ENCODE measurements around the gene CNFN.

DNA sequence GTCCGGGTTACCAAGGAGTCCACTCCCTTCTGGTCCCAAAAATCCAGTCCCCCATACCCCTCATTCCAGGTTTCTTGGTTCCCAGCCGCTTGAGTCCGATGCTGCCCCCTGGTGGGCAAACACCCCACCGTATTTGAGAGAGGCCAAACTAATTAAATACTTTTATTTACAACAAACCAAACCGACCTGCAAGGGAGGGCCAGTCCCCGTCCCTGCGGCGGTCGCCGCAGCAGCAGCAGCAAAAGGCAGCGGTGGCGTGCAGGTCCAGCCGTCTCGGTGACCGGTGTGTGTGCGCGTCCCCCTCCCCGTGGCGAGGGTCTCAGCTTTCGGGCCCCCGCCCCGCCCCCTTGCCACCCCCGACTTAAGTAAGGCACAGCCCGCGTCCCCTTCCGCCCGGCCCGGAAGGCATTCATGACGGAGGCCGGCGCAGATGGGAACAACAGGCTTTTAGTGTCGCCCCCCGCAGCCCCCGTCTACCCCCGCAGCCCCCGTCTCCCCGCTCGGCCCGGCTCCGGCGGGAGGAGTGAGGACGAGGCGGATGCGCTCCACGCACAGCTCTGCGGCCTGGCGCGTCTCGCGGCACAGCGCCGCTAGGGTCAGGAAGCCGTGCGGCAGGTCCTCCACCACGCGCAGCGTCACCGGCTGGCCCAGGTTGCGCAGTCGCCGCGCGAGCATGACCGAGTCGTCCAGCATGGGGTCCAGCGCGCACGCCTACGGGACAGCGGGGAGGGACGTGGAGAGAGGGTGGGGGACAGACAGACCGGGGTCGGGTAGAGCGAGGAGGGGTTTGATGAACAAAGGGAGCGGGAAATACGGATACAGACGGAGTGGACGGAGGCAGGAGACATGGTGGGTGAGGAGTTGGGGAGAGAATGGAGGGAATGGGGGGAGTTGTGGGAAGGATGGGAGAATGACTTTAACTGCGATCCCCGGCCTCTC is 11.5 kb upstream of the CNFN start:
- TF ChIP-seq, protein P1, sequence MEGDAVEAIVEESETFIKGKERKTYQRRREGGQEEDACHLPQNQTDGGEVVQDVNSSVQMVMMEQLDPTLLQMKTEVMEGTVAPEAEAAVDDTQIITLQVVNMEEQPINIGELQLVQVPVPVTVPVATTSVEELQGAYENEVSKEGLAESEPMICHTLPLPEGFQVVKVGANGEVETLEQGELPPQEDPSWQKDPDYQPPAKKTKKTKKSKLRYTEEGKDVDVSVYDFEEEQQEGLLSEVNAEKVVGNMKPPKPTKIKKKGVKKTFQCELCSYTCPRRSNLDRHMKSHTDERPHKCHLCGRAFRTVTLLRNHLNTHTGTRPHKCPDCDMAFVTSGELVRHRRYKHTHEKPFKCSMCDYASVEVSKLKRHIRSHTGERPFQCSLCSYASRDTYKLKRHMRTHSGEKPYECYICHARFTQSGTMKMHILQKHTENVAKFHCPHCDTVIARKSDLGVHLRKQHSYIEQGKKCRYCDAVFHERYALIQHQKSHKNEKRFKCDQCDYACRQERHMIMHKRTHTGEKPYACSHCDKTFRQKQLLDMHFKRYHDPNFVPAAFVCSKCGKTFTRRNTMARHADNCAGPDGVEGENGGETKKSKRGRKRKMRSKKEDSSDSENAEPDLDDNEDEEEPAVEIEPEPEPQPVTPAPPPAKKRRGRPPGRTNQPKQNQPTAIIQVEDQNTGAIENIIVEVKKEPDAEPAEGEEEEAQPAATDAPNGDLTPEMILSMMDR (IDR thresholded peaks at IDR 0.05), result peak; percentile 99
- TF ChIP-seq CBX2 (IDR thresholded peaks at IDR 0.05; ENCODE audit: borderline replicate concordance, low read depth) (no peak), POLR2A (IDR thresholded peaks at IDR 0.05; ENCODE audit: low read length) (peak; percentile 91), MYC (IDR thresholded peaks at IDR 0.05; ENCODE audit: borderline replicate concordance, low read length) (peak; percentile 66; the same call in 1 of the 2 replicates), NPAS2 (CRISPR knock-in tag; IDR thresholded peaks at IDR 0.05; ENCODE audit: borderline replicate concordance) (no peak), SREBF2 (IDR thresholded peaks at IDR 0.05) (no peak)
